Heart left ventricle (tissue), 13 donors: Measurements from ENCODE around the gene CPLANE2.

Experiments
- CTCF ChIP-seq, 12 donors: fragments of 200-600 bp; sonication (generic) in 4 of 12; IDR thresholded peaks; one replicate each; pipeline versions ENCODE4 v1.5.0 to v1.8.0; 2018 to 2022; ENCODE audit warnings: antibody characterized with exemption in 12 of 12, mild to moderate bottlenecking in 5 of 12
- POLR2A ChIP-seq, 2 donors: fragments of 450-650 bp; IDR thresholded peaks; one replicate each; pipeline ENCODE4 v1.6.1; 2017; ENCODE audit warnings: antibody characterized with exemption in 2 of 2, mild to moderate bottlenecking in 2 of 2, moderate library complexity in 2 of 2
- donor health status: ischemic (EF 13 %, LVEDD 7.1; RV severe dilation, severe dysfunction).
- donor health status: DM: no; HTN: yes; CAD: no.
- donor health status: DM: no; HTN: no; CAD: no.
- donor health status: ischemic (EF 25% LVEDD 6.9; RV normal size, moderate dysfunction).
- donor health status: ischemic (EF 25% LVEDD 5.7; RV mildly dilated, moderate dysfunction).
- donor health status: ischemic (EF 35%, LVEDD 5.7; RV mildly dilated, moderate dysfunction).
- donor health status: nonischemic (EF 11% LVEDD 7.7; RV severe dilation, severe dysfunction).
- donor health status: DM: yes; HTN: yes; CAD: no.
- donor health status: PGD.
- donor health status: ischemic (EF 29% LVEDD 5.4; RV normal size, mild dysfunction).
- donor health status: nonischemic (EF 23%, LVEDD 6.1; RV moderate dilation, normal function).

GRCh38 chr1:16199700-16200099 is 37.3 kb downstream of the CPLANE2 start:
- no peak for TF ChIP-seq CTCF (IDR thresholded peaks at IDR 0.05)
- TF ChIP-seq POLR2A (IDR thresholded peaks at IDR 0.05): no peak
